ENCODE data around the gene SGMS1.

DNA sequence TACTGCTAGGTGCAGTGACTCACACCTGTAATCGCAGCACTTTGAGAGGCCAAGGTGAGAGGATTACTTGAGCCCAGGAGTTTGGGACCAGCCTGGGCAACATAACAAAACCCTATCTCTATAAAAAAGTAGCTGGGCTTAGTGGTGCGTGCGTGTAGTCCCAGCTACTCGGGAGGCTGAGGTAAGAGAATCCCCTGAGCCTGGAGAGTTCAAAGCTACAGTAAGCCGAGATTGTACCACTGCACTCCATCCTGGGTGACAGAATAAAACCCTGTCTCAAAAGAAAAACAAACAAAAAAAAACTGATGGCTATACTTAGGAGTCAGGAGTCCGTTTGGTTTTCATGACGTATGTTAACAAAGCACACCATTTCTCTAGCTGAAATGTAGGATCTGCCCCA is 2.9 kb downstream of the SGMS1 start:
- TF ChIP-seq POLR2A (IDR thresholded peaks at IDR 0.05): no peak
- TF ChIP-seq, protein P1, sequence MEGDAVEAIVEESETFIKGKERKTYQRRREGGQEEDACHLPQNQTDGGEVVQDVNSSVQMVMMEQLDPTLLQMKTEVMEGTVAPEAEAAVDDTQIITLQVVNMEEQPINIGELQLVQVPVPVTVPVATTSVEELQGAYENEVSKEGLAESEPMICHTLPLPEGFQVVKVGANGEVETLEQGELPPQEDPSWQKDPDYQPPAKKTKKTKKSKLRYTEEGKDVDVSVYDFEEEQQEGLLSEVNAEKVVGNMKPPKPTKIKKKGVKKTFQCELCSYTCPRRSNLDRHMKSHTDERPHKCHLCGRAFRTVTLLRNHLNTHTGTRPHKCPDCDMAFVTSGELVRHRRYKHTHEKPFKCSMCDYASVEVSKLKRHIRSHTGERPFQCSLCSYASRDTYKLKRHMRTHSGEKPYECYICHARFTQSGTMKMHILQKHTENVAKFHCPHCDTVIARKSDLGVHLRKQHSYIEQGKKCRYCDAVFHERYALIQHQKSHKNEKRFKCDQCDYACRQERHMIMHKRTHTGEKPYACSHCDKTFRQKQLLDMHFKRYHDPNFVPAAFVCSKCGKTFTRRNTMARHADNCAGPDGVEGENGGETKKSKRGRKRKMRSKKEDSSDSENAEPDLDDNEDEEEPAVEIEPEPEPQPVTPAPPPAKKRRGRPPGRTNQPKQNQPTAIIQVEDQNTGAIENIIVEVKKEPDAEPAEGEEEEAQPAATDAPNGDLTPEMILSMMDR (IDR thresholded peaks at IDR 0.05): no peak
- TF ChIP-seq EP300 (IDR thresholded peaks at IDR 0.05): no peak
